ENCODE measurements around the gene CRMP1.
"Not testable (repeated sequence)": the region's sequence is repeated elsewhere in the genome, so short reads cannot be mapped to it uniquely, and the experiment has no call there.

GRCh38 chr4:5856362-5856761 is 36.5 kb downstream of the CRMP1 start:
- TF ChIP-seq CTCF, POLR2A, POLR2AphosphoS5 (IDR thresholded peaks at IDR 0.05): not testable (repeated sequence)

Measured in breast epithelium (tissue), 3 donors.